HepG2 (cell line): ENCODE measurements around the gene NAP1L4. TPM values are rescaled to one million over a fixed set of nuclear protein-coding genes. Genes with fewer than 3 reads are reported as not detected.

Experiments
- ARID4A ChIP-seq: sonication (generic); formaldehyde crosslinking; IDR thresholded peaks from 2 replicates; pipeline ENCODE4 v1.5.0; 2020; ENCODE audit warnings: mild to moderate bottlenecking, missing genetic modification reagents, borderline replicate concordance
- ATF7-NPFF ChIP-seq: sonication (generic); formaldehyde crosslinking; IDR thresholded peaks from 2 replicates; pipeline ENCODE4 v1.8.1; 2023; ENCODE audit warnings: mild to moderate bottlenecking, low read depth, missing genetic modification reagents, moderate library complexity
- CEBPB ChIP-seq: IDR thresholded peaks from 2 replicates; pipeline ENCODE4 v1.6.1; 2011; ENCODE audit warnings: low read depth, low read length, improper control_type of control experiment, borderline replicate concordance
- ELF1 ChIP-seq: sonication (generic); formaldehyde crosslinking; IDR thresholded peaks from 2 replicates; pipeline ENCODE4 v1.4.0; 2020; ENCODE audit warnings: missing genetic modification reagents
- ESRRA ChIP-seq: sonication (generic); formaldehyde crosslinking; IDR thresholded peaks from 2 replicates; pipeline ENCODE4 v1.5.1; 2020; ENCODE audit warnings: mild to moderate bottlenecking, low read depth, missing genetic modification reagents
- HDAC1 ChIP-seq: sonication (generic); formaldehyde crosslinking; IDR thresholded peaks from 2 replicates; pipeline ENCODE4 v1.5.1; 2020; ENCODE audit warnings: mild to moderate bottlenecking, missing genetic modification reagents
- HIVEP1 ChIP-seq: sonication (generic); formaldehyde crosslinking; IDR thresholded peaks from 2 replicates; pipeline ENCODE4 v1.4.0; 2020; ENCODE audit warnings: mild to moderate bottlenecking, missing genetic modification reagents
- HNF4A ChIP-seq: sonication (generic); formaldehyde crosslinking; IDR thresholded peaks from 2 replicates; pipeline ENCODE4 v1.4.0; 2020; ENCODE audit warnings: missing genetic modification reagents
- KLF12 ChIP-seq: sonication (generic); formaldehyde crosslinking; IDR thresholded peaks from 2 replicates; pipeline ENCODE4 v1.4.0; 2020; ENCODE audit warnings: missing genetic modification reagents, borderline replicate concordance
- SIN3A ChIP-seq: IDR thresholded peaks from 2 replicates; pipeline ENCODE4 v1.6.1; 2011; ENCODE audit warnings: low read depth, mild to moderate bottlenecking, control low read depth, low read length, borderline replicate concordance
- SKIL ChIP-seq: sonication (generic); formaldehyde crosslinking; IDR thresholded peaks from 2 replicates; pipeline ENCODE4 v1.8.0; 2022; ENCODE audit warnings: missing genetic modification reagents, mild to moderate bottlenecking, moderate library complexity, borderline replicate concordance
- SRY ChIP-seq: sonication (generic); formaldehyde crosslinking; IDR thresholded peaks from 2 replicates; pipeline ENCODE4 v1.8.0; 2022; ENCODE audit warnings: mild to moderate bottlenecking, missing genetic modification reagents
- THAP8 ChIP-seq: sonication (generic); formaldehyde crosslinking; IDR thresholded peaks from 2 replicates; pipeline ENCODE4 v1.5.1; 2020; ENCODE audit warnings: missing genetic modification reagents, mild to moderate bottlenecking, borderline replicate concordance
- THRA ChIP-seq: sonication (generic); formaldehyde crosslinking; IDR thresholded peaks from 2 replicates; pipeline ENCODE4 v1.4.0; 2020; ENCODE audit warnings: missing genetic modification reagents, borderline replicate concordance
- ZNF724P ChIP-seq: sonication (generic); formaldehyde crosslinking; IDR thresholded peaks from 2 replicates; pipeline ENCODE4 v1.8.0; 2022; ENCODE audit warnings: missing genetic modification reagents, borderline replicate concordance
- ZNF773 ChIP-seq: sonication (generic); formaldehyde crosslinking; IDR thresholded peaks from 2 replicates; pipeline ENCODE4 v1.4.0; 2020; ENCODE audit warnings: missing genetic modification reagents, borderline replicate concordance
- ZSCAN31 ChIP-seq: sonication (generic); formaldehyde crosslinking; IDR thresholded peaks from 2 replicates; pipeline ENCODE4 v1.5.0; 2020; ENCODE audit warnings: low read depth, mild to moderate bottlenecking, missing genetic modification reagents
- polyA plus RNA-seq, 8 experiments: library from polyadenylated mRNA; depleted of rRNA in 3 of 8; stranded (reverse) in 7 of 8; unstranded in 1 of 8; fragments of >200 nt; fragmentation: Illumina TruSeq in 4 of 8; extraction: Trizol in 4 of 8; gene quantifications; 2 replicates each; pipeline versions ENCODE4 v1.2.1 to v1.2.3, GENCODE V29; 2011 to 2016; ENCODE audit warnings: low read depth in 4 of 8, missing spikeins in 1 of 8, mixed read lengths in 1 of 8; ENCODE audit not compliant: insufficient read depth in 1 of 8
- total RNA-seq, 5 experiments: library from RNA; depleted of rRNA; stranded (reverse); fragments of >200 nt; fragmentation: Illumina TruSeq; extraction: Trizol; gene quantifications; 2 replicates each; pipeline ENCODE4 v1.2.3, GENCODE V29; 2016; ENCODE audit warnings: low read depth in 1 of 5
- TF ChIP-seq, protein P1 (sequence below): sonication (generic); formaldehyde crosslinking; IDR thresholded peaks from 2 replicates; pipeline ENCODE4 v1.4.0; 2020; ENCODE audit warnings: missing genetic modification reagents

The NAP1L4 gene
- total and polyA plus RNA-seq, 2 of the 13 experiments (the other 11 are each of a cell fraction or from before 2014, with no cell fraction given) = 64.0 to 186 TPM

DNA sequence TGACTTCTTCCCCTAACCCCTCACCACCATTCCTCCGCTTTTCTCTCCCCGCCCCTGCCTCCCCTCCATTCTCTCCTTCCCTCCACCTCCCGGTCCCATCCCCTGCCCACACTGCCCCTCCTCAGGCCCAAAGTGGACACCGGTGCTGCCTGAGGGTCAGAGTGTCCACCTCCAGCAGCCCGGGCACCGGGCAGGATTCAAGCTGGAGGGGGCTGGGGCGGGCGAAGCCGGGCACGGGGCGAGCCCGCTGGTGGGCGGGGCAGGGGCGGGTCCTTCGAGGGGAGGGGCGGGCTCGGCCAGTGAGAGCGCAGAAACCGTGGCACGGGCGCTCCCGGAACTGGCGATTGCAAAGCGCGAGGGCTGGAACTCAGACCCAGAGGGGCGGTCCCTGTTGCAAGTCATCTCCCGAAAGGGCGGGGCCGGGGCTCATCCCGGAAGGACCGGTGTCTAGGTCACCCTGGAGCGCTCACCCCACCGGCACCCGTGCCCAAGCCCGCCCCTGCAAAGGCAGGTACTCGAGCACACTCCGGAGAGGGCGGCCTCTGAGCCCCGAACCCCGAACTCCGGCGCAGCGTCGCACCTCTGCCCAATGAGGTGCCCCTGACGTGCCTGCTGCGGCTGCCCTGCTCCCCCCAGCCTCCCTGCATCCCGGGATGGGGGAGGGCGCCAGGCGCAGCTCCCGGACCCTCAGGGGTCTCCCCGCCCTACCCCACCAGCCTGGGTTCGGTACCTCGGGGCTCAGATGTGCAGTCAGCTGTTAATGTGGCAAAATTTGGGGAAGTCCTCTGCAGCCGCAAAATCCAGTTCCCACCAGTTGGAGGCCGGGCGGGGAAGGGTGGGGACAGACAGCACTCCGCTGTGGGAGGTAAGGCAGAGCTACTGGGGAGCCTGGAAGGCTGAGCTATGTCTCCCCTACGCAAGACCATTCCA, 90.0 kb downstream of the NAP1L4 start (continued):
- TF ChIP-seq ARID4A (CRISPR knock-in tag) (peak; percentile 67; the same call in 1 of the 2 replicates), ESRRA (CRISPR knock-in tag) (0 out of 2 replicates have a peak, but pooled peaks have one; percentile 43), SIN3A (peak; percentile 69; the same call in 1 of the 2 replicates), HNF4A (no peak; the same call in 1 of the 2 replicates), ATF7-NPFF (peak; percentile 2; the same call in 1 of the 2 replicates), SKIL (CRISPR knock-in tag) (no peak), ELF1 (peak; percentile 91), HIVEP1 (peak; percentile 52; the same call in 1 of the 2 replicates), KLF12 (CRISPR knock-in tag) (peak; percentile 19; the same call in 1 of the 2 replicates), ZNF773 (CRISPR knock-in tag) (no peak), CEBPB (peak; percentile 65; the same call in 1 of the 2 replicates), ZNF724P (0 out of 2 replicates have a peak, but pooled peaks have one; percentile 23), THRA (no peak; the same call in 1 of the 2 replicates), THAP8 (no peak), HDAC1 (CRISPR knock-in tag) (peak; percentile 60; the same call in 1 of the 2 replicates), ZSCAN31 (peak; percentile 68; the same call in 1 of the 2 replicates), SRY (no peak)
- TF ChIP-seq, protein P1, sequence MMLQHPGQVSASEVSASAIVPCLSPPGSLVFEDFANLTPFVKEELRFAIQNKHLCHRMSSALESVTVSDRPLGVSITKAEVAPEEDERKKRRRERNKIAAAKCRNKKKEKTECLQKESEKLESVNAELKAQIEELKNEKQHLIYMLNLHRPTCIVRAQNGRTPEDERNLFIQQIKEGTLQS = 0 out of 2 replicates have a peak, but pooled peaks have one; percentile 6
